AG04450 (cell line): ENCODE measurements around the gene SMARCA2. TPM values are rescaled to one million over a fixed set of nuclear protein-coding genes. Genes with fewer than 3 reads are reported as not detected.

ENCODE experiments used
- CTCF ChIA-PET: fragments of 300-600, 350-600 bp; formaldehyde crosslinking; extraction: SDS; loops from one replicate; lab custom pipeline; 2022; ENCODE audit warnings: antibody characterized with exemption, inconsistent platforms; lab: Charles Lee
- POLR2A ChIA-PET: fragments of 350-600 bp; formaldehyde crosslinking; extraction: SDS; loops from one replicate; lab custom pipeline; 2021; ENCODE audit warnings: antibody characterized with exemption, inconsistent platforms; lab: Yijun Ruan, JAX
- DNase-seq: peaks from one replicate; pipeline ENCODE4 v3.0.0-alpha.2; 2011; ENCODE audit warnings: low read depth, low spot score
- H3K27ac ChIP-seq: one replicate; pipeline ENCODE4 v1.5.1; 2012; ENCODE audit warnings: low read depth, low read length, control low read depth
- H3K27me3 ChIP-seq: one replicate; pipeline ENCODE4 v1.6.0; 2012; ENCODE audit warnings: low read length; ENCODE audit not compliant: control insufficient read depth, insufficient read depth
- H3K4me3 ChIP-seq: 2 replicates; pipeline ENCODE4 v1.5.1; 2011; ENCODE audit warnings: mild to moderate bottlenecking, low read depth, low read length, control low read depth
- H3K9me3 ChIP-seq: 2 replicates; pipeline ENCODE4 v1.5.1; 2012; ENCODE audit warnings: low read length; ENCODE audit not compliant: control insufficient read depth, insufficient read depth
- CTCF ChIP-seq: IDR thresholded peaks from 2 replicates; pipeline ENCODE4 v1.5.1; 2011; ENCODE audit warnings: low read depth, low read length, control low read depth, inconsistent platforms
- polyA plus RNA-seq: library from polyadenylated mRNA; depleted of rRNA; stranded (reverse); fragments of >200 nt; gene quantifications from 2 replicates; pipeline ENCODE4 v1.2.3, GENCODE V29; 2011
- small RNA-seq: library from RNA; depleted of rRNA; stranded (forward); fragments of <200 nt; gene quantifications from one replicate; pipeline ENCODE3, GENCODE V24; 2012; ENCODE audit warnings: low read depth; ENCODE audit not compliant: insufficient read length

The SMARCA2 gene
- polyA plus RNA-seq, 1 experiment = 51.2 TPM

DNA sequence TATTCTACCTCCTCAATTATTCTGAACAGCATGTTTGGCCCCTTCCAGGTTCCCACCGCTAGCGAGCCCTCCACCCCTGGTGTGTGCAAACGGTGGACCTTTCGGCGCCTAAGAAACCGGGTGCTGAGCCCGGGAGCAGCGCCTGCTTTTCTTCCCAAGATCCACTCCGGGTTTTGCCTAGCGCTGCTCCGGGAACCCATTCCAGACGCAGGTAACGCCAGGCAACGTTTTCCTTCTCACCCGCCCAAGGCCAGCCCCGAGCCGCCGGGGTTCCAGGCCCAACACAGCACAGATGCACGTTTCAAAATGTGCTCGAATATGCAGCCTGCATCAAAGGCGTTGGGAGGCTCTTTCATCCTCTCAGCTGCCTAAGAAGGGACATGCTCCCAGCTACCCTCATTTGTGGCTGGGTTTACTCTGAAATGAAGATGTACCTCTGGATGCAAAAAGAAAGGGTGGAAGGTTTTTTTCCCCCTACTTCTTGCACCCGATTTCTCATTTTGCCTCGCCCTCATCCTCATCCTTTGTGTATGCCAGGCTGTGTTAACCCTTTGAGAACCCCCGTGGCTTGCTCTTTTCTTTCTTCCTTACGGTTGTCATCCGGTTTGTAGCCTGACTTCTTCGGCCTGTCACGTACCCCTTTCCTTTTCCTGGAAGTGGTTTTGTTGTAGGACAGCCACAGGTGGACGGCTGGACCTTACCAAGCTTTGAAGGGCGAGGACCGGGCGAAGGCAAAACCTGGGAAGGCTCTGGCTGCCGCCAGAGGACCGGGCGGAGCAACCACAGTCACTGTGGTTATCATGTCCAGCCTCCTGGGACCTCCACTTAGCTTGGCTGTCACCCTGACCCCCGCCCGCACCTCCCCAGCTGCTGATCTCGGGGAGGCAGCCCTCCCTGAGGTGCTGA, 226.9 kb downstream of the SMARCA2 start:
- Histone ChIP-seq H3K4me3 (peak overlapping the region; percentile 65), H3K27ac (peak overlapping the region; percentile 47), H3K27me3 (peaks cover 5% of the 10 kb centered on the region), H3K9me3 (no peaks in the 10 kb centered on the region; the same call in 1 of the 2 replicates)
- TF ChIP-seq CTCF = no peak
- CTCF ChIA-PET = interaction anchor here (0.5 to 2.2 kb wide), 7 partner anchors 12 to 486 kb away, joined by 3 to 10 read pairs (median 4); no protein-coding TSS in a partner anchor
- peak; percentile 85 for DNase-seq
- POLR2A ChIA-PET = interaction anchor here (0.9 kb wide), 1 partner anchor 263 kb away, joined by 3 read pairs; no protein-coding TSS in a partner anchor

- CTCF ChIA-PET = interaction anchor here (0.6 to 1.8 kb wide), 5 partner anchors 77 to 485 kb away, joined by 3 to 5 read pairs (median 4); no protein-coding TSS in a partner anchor
- no peak overlapping the region for H3K27ac ChIP-seq
- POLR2A ChIA-PET = no interaction called here
- TF ChIP-seq CTCF = no peak
- DNase-seq = no peak
- H3K27me3 ChIP-seq = peaks cover 5% of the 10 kb centered on the region
- peak overlapping the region; percentile 65 for H3K4me3 ChIP-seq
- H3K9me3 ChIP-seq = no peaks in the 10 kb centered on the region; the same call in 1 of the 2 replicates
Measured at GRCh38 chr9:2242831-2243330, 227.7 kb downstream of the SMARCA2 start.

Small RNA genes lying within 50 kb of the gene (small RNA-seq; reads per million reads assigned to genes)
- gene RN7SL592P = not detected
- not detected for gene RNU2-25P
